Fibroblast of lung (primary cell): ENCODE measurements around the gene TSSK6. TPM values are rescaled to one million over a fixed set of nuclear protein-coding genes. Genes with fewer than 3 reads are reported as not detected.

Experiments
- DNase-seq, 2 donors: peaks; one replicate each; pipeline versions ENCODE4 v3.0.0 to v3.0.0-alpha.2; 2010; ENCODE audit warnings: low read depth in 2 of 2
- H2AFZ ChIP-seq: 2 replicates; pipeline ENCODE4 v1.5.1; 2012; ENCODE audit warnings: low read length, control low read depth, inconsistent platforms
- H3K27ac ChIP-seq: 2 replicates; pipeline ENCODE4 v1.5.1; 2011; ENCODE audit warnings: low read length, control low read depth; ENCODE audit not compliant: insufficient read depth
- H3K27me3 ChIP-seq: 2 replicates; pipeline ENCODE4 v1.5.1; 2011; ENCODE audit warnings: mild to moderate bottlenecking, low read length; ENCODE audit not compliant: control insufficient read depth, insufficient read depth
- H3K36me3 ChIP-seq: 2 replicates; pipeline ENCODE4 v1.5.1; 2011; ENCODE audit warnings: low read length; ENCODE audit not compliant: control insufficient read depth, insufficient read depth
- H3K4me1 ChIP-seq: 2 replicates; pipeline ENCODE4 v1.5.1; 2011; ENCODE audit warnings: low read length; ENCODE audit not compliant: control insufficient read depth, insufficient read depth; ENCODE audit errors: extremely low read depth
- H3K4me2 ChIP-seq: 2 replicates; pipeline ENCODE4 v1.5.1; 2011; ENCODE audit warnings: low read length, control low read depth; ENCODE audit not compliant: insufficient read depth; ENCODE audit errors: extremely low read depth
- H3K4me3 ChIP-seq, 4 experiments: fragments of 200-600 bp in 1 of 4; sonication (generic) in 1 of 4; replicated peaks in 1 of 4; 2 replicates each; pipeline ENCODE4 v1.5.1; 2011 to 2016; ENCODE audit warnings: low read length in 4 of 4, low read depth in 3 of 4, mild to moderate bottlenecking in 3 of 4, control low read depth in 2 of 4, inconsistent platforms in 1 of 4, mixed read lengths in 1 of 4; ENCODE audit not compliant: insufficient read depth in 1 of 4; ENCODE audit errors: control extremely low read depth in 1 of 4
- H3K79me2 ChIP-seq: 2 replicates; pipeline ENCODE4 v1.5.1; 2012; ENCODE audit warnings: mild to moderate bottlenecking, low read length, inconsistent platforms; ENCODE audit not compliant: control insufficient read depth, insufficient read depth
- H3K9ac ChIP-seq: 2 replicates; pipeline ENCODE4 v1.5.1; 2011; ENCODE audit warnings: mild to moderate bottlenecking, low read length, control low read depth; ENCODE audit not compliant: insufficient read depth
- H3K9me3 ChIP-seq: 2 replicates; pipeline ENCODE4 v1.5.1; 2012; ENCODE audit warnings: low read depth, low read length; ENCODE audit not compliant: control insufficient read depth, insufficient read depth
- H4K20me1 ChIP-seq: 2 replicates; pipeline ENCODE4 v1.5.1; 2011; ENCODE audit warnings: low read length; ENCODE audit not compliant: control insufficient read depth, insufficient read depth; ENCODE audit errors: extremely low read depth
- CTCF ChIP-seq, 2 donors: IDR thresholded peaks in 1 of 2; conservative IDR thresholded peaks in 1 of 2; 1 replicate in 1 of 2; 2 replicates in 1 of 2; pipeline ENCODE4 v1.5.1; 2011 to 2012; ENCODE audit warnings: low read length in 2 of 2, control low read depth in 1 of 2, inconsistent platforms in 1 of 2, low read depth in 1 of 2, mild to moderate bottlenecking in 1 of 2
- EZH2 ChIP-seq: IDR thresholded peaks from 2 replicates; pipeline ENCODE4 v1.5.1; 2012; ENCODE audit warnings: low read length, control low read depth, mild to moderate bottlenecking; ENCODE audit errors: missing control alignments
- polyA plus RNA-seq, 2 donors: library from polyadenylated mRNA; depleted of rRNA in 1 of 2; stranded (reverse) in 1 of 2; unstranded in 1 of 2; fragments of >200 nt; gene quantifications; 2 replicates each; pipeline ENCODE4 v1.2.1, GENCODE V29; 2011 to 2012; ENCODE audit warnings: missing spikeins in 1 of 2
- total RNA-seq: library from RNA; depleted of rRNA; stranded (reverse); fragments of >200 nt; gene quantifications from 2 replicates; pipeline ENCODE4 v1.2.1, GENCODE V29; 2014

Gene TSSK6
- total and polyA plus RNA-seq, 2 donors (not counting 1 experiment from before 2014, with no cell fraction given) = 0.47 to 5.8 TPM

- Histone ChIP-seq H3K4me2 (no peak overlapping the region), H3K27ac (no peak overlapping the region), H3K79me2 (no peaks in the 10 kb centered on the region), H3K27me3 (peaks cover 7% of the 10 kb centered on the region), H2AFZ (no peak overlapping the region), H3K9ac (no peak overlapping the region), H3K36me3 (no peaks in the 10 kb centered on the region), H3K4me3 (no peak overlapping the region), H3K4me1 (no peaks in the 10 kb centered on the region), H4K20me1 (no peaks in the 10 kb centered on the region), H3K9me3 (no peaks in the 10 kb centered on the region)
- TF ChIP-seq CTCF (conservative IDR thresholded peaks at IDR 0.05 in 1 of 2, IDR thresholded peaks at IDR 0.05 in 1 of 2; ENCODE audit: low read depth in 1 of 2, low read length in 2 of 2) (no peak), EZH2 (no peak)
- DNase-seq = peak in 1 of 2 donors; percentile 92
Measured at GRCh38 chr19:19550485-19550929, 35.2 kb upstream of the TSSK6 start.

GRCh38 chr19:19549804-19550464, 34.6 kb upstream of the TSSK6 start:
- Histone ChIP-seq H3K9me3 (no peaks in the 10 kb centered on the region), H3K27me3 (peaks cover 7% of the 10 kb centered on the region), H3K36me3 (no peaks in the 10 kb centered on the region), H3K27ac (no peak overlapping the region), H3K4me1 (no peaks in the 10 kb centered on the region), H3K4me3 (no peak overlapping the region), H4K20me1 (no peaks in the 10 kb centered on the region), H3K9ac (no peak overlapping the region), H3K4me2 (no peak overlapping the region), H3K79me2 (no peaks in the 10 kb centered on the region), H2AFZ (no peak overlapping the region)
- no peak for TF ChIP-seq CTCF (conservative IDR thresholded peaks at IDR 0.05 in 1 of 2, IDR thresholded peaks at IDR 0.05 in 1 of 2; ENCODE audit: low read depth in 1 of 2, low read length in 2 of 2)
- TF ChIP-seq EZH2 = no peak
- DNase-seq = no peak

GRCh38 chr19:19548915-19549759, 33.8 kb upstream of the TSSK6 start:
- no peaks in the 10 kb centered on the region for H4K20me1 ChIP-seq
- no peak overlapping the region for H3K4me2 ChIP-seq
- H3K27me3 ChIP-seq = peaks cover 7% of the 10 kb centered on the region
- no peak overlapping the region for H3K9ac ChIP-seq
- TF ChIP-seq EZH2 (no peak), CTCF (conservative IDR thresholded peaks at IDR 0.05 in 1 of 2, IDR thresholded peaks at IDR 0.05 in 1 of 2; ENCODE audit: low read depth in 1 of 2, low read length in 2 of 2) (no peak)
- no peaks in the 10 kb centered on the region for H3K9me3 ChIP-seq
- DNase-seq = no peak
- no peak overlapping the region for H3K27ac ChIP-seq
- H3K4me1 ChIP-seq = no peaks in the 10 kb centered on the region
- no peaks in the 10 kb centered on the region for H3K36me3 ChIP-seq
- H3K79me2 ChIP-seq = no peaks in the 10 kb centered on the region
- no peak overlapping the region for H2AFZ ChIP-seq
- no peak overlapping the region for H3K4me3 ChIP-seq
